GM10248 (cell line): ENCODE measurements around the gene LDLRAD2.

ENCODE experiments used
- CTCF ChIA-PET: fragments of 300-600 bp; sonication (Branson Sonifier 250); formaldehyde crosslinking; extraction: SDS; loops from one replicate; lab custom pipeline; 2021; ENCODE audit warnings: antibody characterized with exemption; lab: Yijun Ruan, JAX
- POLR2A ChIA-PET: fragments of 350-650 bp; sonication (Branson Sonifier 250); formaldehyde crosslinking; extraction: SDS; loops from one replicate; lab custom pipeline; 2020; ENCODE audit warnings: antibody characterized with exemption; lab: Yijun Ruan, JAX
- DNase-seq: peaks from one replicate; pipeline ENCODE4 v3.0.0; 2012; ENCODE audit errors: extremely low spot score
- TF ChIP-seq, protein P1 (sequence below): IDR thresholded peaks from 2 replicates; pipeline ENCODE4 v1.5.1; 2012; ENCODE audit warnings: mild to moderate bottlenecking, low read depth; ENCODE audit errors: extremely low read depth, missing control alignments, control extremely low read depth

The LDLRAD2 gene

DNA sequence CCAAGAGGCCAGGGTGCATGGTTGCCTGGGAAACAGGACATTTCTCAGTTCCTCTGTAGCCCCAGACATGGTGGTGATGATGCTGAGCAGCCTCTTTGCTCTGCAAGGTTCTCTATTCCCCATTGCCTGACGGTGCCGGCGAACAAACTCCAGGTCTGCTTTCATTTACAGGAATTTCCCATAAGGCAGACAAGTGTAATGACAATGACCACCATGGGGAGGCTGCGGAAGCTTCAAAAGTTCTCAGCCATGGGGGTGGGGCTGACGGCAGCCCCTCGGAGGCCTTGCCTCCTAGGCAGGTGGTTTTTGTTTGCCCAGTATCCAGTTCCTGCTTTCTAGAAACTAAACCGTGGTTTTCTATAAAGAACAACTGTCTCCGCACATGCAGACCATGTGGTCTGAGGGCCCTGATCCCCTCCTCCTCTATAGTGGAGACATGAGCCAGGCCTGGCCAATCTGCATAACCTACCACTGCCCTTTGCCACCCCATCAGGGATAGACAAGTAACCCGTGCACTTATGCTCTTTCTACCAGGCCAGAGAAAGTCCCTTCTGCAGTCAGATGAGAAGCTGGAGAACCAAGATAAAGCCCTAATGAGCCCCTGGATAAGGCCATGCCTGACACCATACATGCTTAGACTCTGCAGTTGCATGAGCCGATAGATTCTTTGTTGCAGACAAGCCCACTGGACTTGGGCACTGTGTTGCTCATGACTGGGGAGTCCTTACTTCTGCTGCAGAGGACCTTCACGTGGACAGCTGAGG is 54.1 kb downstream of the LDLRAD2 start:
- POLR2A ChIA-PET = interaction anchor here (0.7 kb wide), 1 partner anchor 57 kb away, joined by 3 read pairs; no protein-coding TSS in a partner anchor
- CTCF ChIA-PET = interaction anchor here (2.1 kb wide), 1 partner anchor 16 kb away, joined by 5 read pairs; no protein-coding TSS in a partner anchor
- peak; percentile 84 for DNase-seq
- TF ChIP-seq, protein P1, sequence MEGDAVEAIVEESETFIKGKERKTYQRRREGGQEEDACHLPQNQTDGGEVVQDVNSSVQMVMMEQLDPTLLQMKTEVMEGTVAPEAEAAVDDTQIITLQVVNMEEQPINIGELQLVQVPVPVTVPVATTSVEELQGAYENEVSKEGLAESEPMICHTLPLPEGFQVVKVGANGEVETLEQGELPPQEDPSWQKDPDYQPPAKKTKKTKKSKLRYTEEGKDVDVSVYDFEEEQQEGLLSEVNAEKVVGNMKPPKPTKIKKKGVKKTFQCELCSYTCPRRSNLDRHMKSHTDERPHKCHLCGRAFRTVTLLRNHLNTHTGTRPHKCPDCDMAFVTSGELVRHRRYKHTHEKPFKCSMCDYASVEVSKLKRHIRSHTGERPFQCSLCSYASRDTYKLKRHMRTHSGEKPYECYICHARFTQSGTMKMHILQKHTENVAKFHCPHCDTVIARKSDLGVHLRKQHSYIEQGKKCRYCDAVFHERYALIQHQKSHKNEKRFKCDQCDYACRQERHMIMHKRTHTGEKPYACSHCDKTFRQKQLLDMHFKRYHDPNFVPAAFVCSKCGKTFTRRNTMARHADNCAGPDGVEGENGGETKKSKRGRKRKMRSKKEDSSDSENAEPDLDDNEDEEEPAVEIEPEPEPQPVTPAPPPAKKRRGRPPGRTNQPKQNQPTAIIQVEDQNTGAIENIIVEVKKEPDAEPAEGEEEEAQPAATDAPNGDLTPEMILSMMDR = no peak

DNA sequence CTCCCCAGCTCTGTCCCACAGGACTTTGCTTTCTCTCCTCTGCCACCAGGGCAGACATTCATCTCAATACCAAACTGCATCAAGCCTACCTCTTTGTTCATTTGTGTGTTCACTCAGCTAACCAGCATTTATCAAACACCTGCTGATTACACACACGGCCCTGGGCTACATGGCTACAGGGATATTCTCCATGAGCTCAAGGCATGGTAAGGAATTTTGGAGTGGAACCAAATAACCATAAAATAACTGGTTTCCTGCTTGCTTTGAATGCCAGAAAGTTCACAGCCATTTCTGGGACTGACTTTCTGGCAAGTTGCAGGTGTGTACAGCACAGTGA is 54.6 kb downstream of the LDLRAD2 start:
- CTCF ChIA-PET = interaction anchor here (1.2 to 2.1 kb wide), 2 partner anchors 15 to 39 kb away, joined by 3 to 5 read pairs; no protein-coding TSS in a partner anchor
- POLR2A ChIA-PET = interaction anchor here (0.7 kb wide), 1 partner anchor 58 kb away, joined by 3 read pairs; no protein-coding TSS in a partner anchor
- TF ChIP-seq, protein P1 = no peak
- no peak for DNase-seq

DNA sequence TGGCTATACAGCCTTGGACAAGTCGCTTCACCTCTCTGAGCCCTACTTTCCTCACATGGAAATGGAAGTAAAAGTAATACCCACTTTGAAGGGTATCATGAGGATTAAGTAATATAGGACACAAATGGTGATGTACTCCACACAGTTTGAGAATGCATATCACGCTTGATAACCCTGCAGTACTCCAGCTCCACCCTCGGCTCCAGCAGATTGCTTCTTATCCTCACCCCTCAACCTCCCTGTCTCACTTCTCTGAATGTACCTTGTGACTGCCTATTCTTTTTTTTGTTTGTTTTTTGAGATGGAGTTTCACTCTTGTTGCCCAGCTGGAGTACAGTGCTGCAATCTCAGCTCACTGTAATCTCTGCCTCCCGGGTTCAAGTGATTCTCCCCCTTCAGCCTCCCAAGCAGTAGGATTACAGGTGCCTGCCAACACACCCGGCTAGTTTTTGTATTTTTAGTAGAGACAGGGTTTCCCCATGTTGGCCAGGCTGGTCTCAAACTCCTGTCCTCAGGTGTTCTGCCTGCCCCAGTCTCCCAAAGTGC is 55.5 kb downstream of the LDLRAD2 start:
- ChIA-PET CTCF (interaction anchor here (1.2 to 2.1 kb wide), 2 partner anchors 15 to 40 kb away, joined by 3 to 5 read pairs; no protein-coding TSS in a partner anchor), POLR2A (no interaction called here)
- TF ChIP-seq, protein P1 = no peak
- DNase-seq = no peak

DNA sequence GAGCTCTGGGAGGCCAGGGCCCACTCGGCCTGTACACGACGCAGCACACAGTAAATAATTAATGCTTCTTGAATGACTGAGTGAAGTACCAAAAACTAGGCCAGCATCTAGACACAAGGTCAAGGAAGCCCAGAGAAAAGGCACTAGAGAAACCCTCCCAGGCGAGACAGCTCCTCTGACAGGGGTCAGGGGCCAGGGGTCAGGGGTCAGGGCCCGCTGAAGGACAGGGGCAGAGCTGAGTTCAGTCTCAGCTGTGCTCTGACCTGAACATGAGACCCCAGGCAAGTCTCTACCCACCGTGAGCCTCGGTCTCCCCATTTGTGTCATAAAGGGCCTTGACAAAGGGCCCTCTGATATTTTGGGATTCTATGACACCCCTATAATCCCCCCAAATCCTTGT is 56.4 kb downstream of the LDLRAD2 start:
- no peak for DNase-seq
- POLR2A ChIA-PET = no interaction called here
- CTCF ChIA-PET = no interaction called here
- TF ChIP-seq, protein P1 = no peak

DNA sequence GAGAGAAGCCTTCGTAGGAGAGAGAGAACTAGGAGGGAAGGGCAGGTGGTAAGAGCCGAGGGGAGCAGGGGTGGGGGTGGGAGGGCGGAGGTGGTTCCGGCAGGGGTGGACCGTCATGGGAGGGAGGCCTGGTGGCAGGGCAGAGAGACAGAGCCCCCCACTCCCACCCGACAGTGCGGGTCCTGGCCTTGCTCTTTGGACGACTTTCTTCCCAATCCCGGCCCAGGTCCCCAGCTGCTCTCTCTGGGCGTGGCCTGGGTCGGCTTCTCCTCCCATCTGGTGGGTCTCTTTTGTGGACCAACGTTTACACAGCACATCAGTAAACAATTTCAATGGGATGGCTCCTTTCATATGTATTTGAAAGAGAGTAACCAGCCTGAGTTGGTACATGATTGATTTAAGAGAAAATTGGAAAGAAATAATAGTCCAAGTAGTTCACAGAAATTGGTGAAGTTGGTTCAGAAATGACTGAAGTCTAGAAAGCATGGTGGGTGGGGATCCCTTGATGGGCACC is 56.9 kb downstream of the LDLRAD2 start:
- ChIA-PET POLR2A (no interaction called here), CTCF (interaction anchor here (1.6 kb wide), 1 partner anchor 13 kb away, joined by 3 read pairs; no protein-coding TSS in a partner anchor)
- no peak for DNase-seq
- TF ChIP-seq, protein P1 = no peak

DNA sequence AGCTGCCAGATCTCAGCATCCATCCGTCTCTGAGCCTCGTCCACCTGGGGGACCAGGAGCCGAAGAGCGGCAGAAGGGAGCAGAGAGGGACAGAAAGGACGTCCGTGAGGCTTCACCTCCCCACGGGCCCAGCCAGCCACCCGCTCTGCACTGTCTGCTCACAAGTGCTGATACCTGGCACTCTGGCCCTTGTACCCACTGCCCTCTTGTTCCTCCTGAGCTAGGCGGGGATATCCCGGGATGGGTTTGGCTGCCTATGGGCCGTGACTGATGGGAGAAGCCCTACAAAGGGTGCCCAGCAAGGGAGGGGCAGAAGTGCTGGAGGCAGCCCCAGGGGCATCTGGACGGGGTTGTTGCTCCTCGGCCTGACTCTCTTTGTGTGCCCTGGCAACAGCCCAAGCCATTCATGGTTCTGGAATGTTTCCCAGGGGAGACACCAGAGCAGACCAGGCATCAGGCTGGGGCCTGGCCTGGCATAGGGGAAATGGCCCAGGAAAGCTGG is 57.6 kb downstream of the LDLRAD2 start:
- no peak for DNase-seq
- ChIA-PET POLR2A (no interaction called here), CTCF (interaction anchor here (1.6 kb wide), 1 partner anchor 12 kb away, joined by 3 read pairs; no protein-coding TSS in a partner anchor)
- TF ChIP-seq, protein P1 = no peak
